OCI-LY7 (cell line): ENCODE data around the gene DNPH1. TPM values are rescaled to one million over a fixed set of nuclear protein-coding genes. Genes with fewer than 3 reads are reported as not detected.

ENCODE experiments used
- BruUV-seq: library from RNA; stranded (reverse); fragments of 400-500 nt; replicated peaks from 2 replicates; lab custom pipeline; 2021; lab: Mats Ljungman, UMichigan
- CTCF ChIA-PET: fragments of 300-600 bp; sonication (Branson Sonifier 250); formaldehyde crosslinking; loops from one replicate; lab custom pipeline; 2022; ENCODE audit warnings: antibody characterized with exemption; ENCODE audit not compliant: unreplicated experiment; lab: Charles Lee
- POLR2A ChIA-PET: fragments of 300-600 bp; sonication (Branson Sonifier 250); formaldehyde crosslinking; loops from one replicate; lab custom pipeline; 2022; ENCODE audit warnings: antibody characterized with exemption; lab: Charles Lee
- DNase-seq: peaks from one replicate; pipeline ENCODE4 v3.0.0-alpha.2; 2015; ENCODE audit warnings: low spot score
- H2AFZ ChIP-seq: fragments of 200-600 bp; sonication (generic), shearing (Covaris generic); 2 replicates; pipeline ENCODE4 v1.6.1; 2014; ENCODE audit warnings: mild to moderate bottlenecking, antibody characterized with exemption, low read length, moderate library complexity
- H3K27ac ChIP-seq: fragments of 200-600 bp; sonication (generic); 2 replicates; pipeline ENCODE4 v1.5.1; 2014; ENCODE audit warnings: mixed run types, low read depth, mild to moderate bottlenecking, moderate library complexity, low read length, inconsistent platforms; ENCODE audit not compliant: poor library complexity, severe bottlenecking
- H3K36me3 ChIP-seq: fragments of 200-600 bp; sonication (generic); 2 replicates; pipeline ENCODE4 v1.6.1; 2014; ENCODE audit warnings: mild to moderate bottlenecking, antibody characterized with exemption, low read length, moderate library complexity, mixed read lengths; ENCODE audit not compliant: insufficient read depth
- H3K4me1 ChIP-seq: fragments of 200-600 bp; sonication (generic); 2 replicates; pipeline ENCODE4 v1.5.1; 2014; ENCODE audit warnings: mild to moderate bottlenecking, low read length; ENCODE audit not compliant: insufficient read depth, poor library complexity, severe bottlenecking
- H3K4me2 ChIP-seq: fragments of 200-600 bp; sonication (generic); 2 replicates; pipeline ENCODE4 v1.6.1; 2014; ENCODE audit warnings: mild to moderate bottlenecking, low read length
- H3K4me3 ChIP-seq: fragments of 200-600 bp; sonication (generic); 2 replicates; pipeline ENCODE4 v1.5.1; 2014; ENCODE audit warnings: mild to moderate bottlenecking, low read depth, low read length; ENCODE audit not compliant: poor library complexity, severe bottlenecking
- H3K79me2 ChIP-seq: fragments of 200-600 bp; sonication (generic); 2 replicates; pipeline ENCODE4 v1.6.1; 2016; ENCODE audit warnings: low read depth, mild to moderate bottlenecking, low read length, moderate library complexity, mixed read lengths; ENCODE audit not compliant: insufficient read depth
- H3K9me2 ChIP-seq: fragments of 200-600 bp; sonication (generic); 2 replicates; pipeline ENCODE4 v1.6.1; 2016; ENCODE audit warnings: mild to moderate bottlenecking, low read length, mixed read lengths; ENCODE audit not compliant: insufficient read depth
- H3K9me3 ChIP-seq: fragments of 200-600 bp; sonication (generic); 2 replicates; pipeline ENCODE4 v1.6.1; 2014; ENCODE audit warnings: mild to moderate bottlenecking, mixed run types, low read length, mixed read lengths
- H4K20me1 ChIP-seq: fragments of 200-600 bp; sonication (generic); 2 replicates; pipeline ENCODE4 v1.6.1; 2014; ENCODE audit warnings: mild to moderate bottlenecking, antibody characterized with exemption, low read length, moderate library complexity, mixed read lengths; ENCODE audit not compliant: insufficient read depth
- EZH2phosphoT487 ChIP-seq: fragments of 200-600 bp; sonication (generic); IDR thresholded peaks from 2 replicates; pipeline ENCODE4 v1.6.1; 2018; ENCODE audit warnings: low read depth, borderline replicate concordance, mild to moderate bottlenecking, mixed run types, antibody characterized with exemption, low read length, moderate library complexity, mixed read lengths
- intact Hi-C: fragments of 100-400 bp; cut with micrococcal nuclease; formaldehyde crosslinking; loops from one replicate; pipeline ENCODE4 v1.10.0; 2022; ENCODE audit not compliant: unreplicated experiment
- total RNA-seq, 2 experiments: library from RNA; depleted of rRNA in 1 of 2; stranded (reverse); fragments of >200 nt in 1 of 2; shearing (Covaris generic) in 1 of 2; gene quantifications; 2 replicates each; pipeline ENCODE4 v1.2.3, GENCODE V29; 2014 to 2022
- TF ChIP-seq, protein P1 (sequence below): fragments of 200-600 bp; sonication (generic); conservative IDR thresholded peaks from 2 replicates; pipeline ENCODE4 v1.5.1; 2014; ENCODE audit warnings: mild to moderate bottlenecking, antibody characterized with exemption, low read length, moderate library complexity, mixed read lengths

Gene DNPH1
- total RNA-seq, 2 experiments from 2014 or later: 65.5 to 111 TPM

DNA sequence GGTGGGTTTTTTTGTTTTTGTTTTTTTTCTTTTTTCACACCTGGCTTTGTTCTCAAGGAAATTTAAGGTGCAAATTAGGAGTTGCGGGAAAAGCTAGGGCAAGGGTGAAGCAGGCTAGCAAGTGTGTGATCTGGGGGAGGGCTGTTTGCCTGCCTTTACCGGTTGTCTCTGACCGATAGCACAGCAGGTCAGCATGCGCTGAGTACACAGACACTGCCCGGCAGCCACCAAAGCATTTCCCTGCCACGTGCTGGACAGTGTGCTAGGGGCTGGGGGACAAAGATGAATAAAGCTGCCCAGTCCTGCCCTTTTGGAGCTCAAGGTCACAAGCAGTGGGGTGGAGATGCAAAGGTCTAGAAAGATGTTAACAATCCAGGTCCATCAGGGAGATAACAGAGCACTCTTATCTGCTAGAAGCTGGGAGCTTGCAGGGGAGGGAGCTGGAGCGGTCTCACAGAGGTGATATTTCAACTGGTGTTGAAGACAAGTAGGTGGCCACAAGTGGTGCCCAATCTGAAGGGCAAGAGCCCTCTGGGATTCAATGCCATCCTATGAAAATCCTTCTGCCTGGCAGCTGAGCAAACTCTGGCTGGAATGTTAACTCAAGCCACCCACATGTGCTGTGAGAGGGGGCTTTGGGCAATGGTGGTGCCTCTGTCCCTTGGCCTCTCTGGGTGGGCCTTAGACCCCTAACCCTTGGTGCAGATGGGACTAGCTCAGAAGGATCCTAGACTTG is 38.5 kb upstream of the DNPH1 start:
- H3K36me3 ChIP-seq: no peaks in the 10 kb centered on the region
- intact Hi-C loops: no loop called here
- no peak for TF ChIP-seq EZH2phosphoT487
- TF ChIP-seq, protein P1, sequence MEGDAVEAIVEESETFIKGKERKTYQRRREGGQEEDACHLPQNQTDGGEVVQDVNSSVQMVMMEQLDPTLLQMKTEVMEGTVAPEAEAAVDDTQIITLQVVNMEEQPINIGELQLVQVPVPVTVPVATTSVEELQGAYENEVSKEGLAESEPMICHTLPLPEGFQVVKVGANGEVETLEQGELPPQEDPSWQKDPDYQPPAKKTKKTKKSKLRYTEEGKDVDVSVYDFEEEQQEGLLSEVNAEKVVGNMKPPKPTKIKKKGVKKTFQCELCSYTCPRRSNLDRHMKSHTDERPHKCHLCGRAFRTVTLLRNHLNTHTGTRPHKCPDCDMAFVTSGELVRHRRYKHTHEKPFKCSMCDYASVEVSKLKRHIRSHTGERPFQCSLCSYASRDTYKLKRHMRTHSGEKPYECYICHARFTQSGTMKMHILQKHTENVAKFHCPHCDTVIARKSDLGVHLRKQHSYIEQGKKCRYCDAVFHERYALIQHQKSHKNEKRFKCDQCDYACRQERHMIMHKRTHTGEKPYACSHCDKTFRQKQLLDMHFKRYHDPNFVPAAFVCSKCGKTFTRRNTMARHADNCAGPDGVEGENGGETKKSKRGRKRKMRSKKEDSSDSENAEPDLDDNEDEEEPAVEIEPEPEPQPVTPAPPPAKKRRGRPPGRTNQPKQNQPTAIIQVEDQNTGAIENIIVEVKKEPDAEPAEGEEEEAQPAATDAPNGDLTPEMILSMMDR: no peak
- no peak overlapping the region for H3K27ac ChIP-seq
- H3K4me3 ChIP-seq: no peak overlapping the region
- ChIA-PET POLR2A (interaction anchor here (0.6 to 1.3 kb wide), 2 partner anchors 55 to 130 kb away, joined by 4 to 8 read pairs; no protein-coding TSS in a partner anchor), CTCF (no interaction called here)
- H4K20me1 ChIP-seq: no peaks in the 10 kb centered on the region
- H2AFZ ChIP-seq: no peak overlapping the region
- H3K79me2 ChIP-seq: no peaks in the 10 kb centered on the region
- H3K4me1 ChIP-seq: peaks cover 32% of the 10 kb centered on the region
- H3K4me2 ChIP-seq: no peak overlapping the region
- H3K9me3 ChIP-seq: no peaks in the 10 kb centered on the region
- no TSS peak for BruUV-seq
- no peaks in the 10 kb centered on the region for H3K9me2 ChIP-seq
- no peak for DNase-seq

DNA sequence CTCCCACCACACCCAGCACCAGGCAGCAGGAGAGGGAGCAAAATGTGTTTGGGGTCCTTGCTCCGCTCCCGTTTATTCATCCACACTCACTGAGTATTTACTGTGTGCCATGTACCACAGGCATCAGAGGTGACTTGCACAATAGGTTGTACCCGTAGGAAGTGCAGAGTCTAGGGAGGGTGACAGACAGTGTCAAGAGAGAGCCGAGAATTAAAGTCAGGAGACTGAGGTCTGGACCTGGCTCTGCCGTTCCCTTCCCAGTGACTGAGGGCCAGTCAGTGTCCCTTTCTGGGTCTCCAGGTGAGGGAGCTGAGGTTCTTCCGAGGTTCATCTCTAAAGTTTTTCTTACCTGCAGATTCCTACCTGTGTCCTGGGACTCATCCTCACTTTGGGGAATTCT is 36.3 kb upstream of the DNPH1 start:
- DNase-seq: no peak
- no peaks in the 10 kb centered on the region for H4K20me1 ChIP-seq
- TF ChIP-seq EZH2phosphoT487: no peak
- TF ChIP-seq, protein P1: no peak
- ChIA-PET POLR2A (interaction anchor here (0.5 kb wide), 1 partner anchor 78 kb away, joined by 5 read pairs; no protein-coding TSS in a partner anchor), CTCF (no interaction called here)
- no peaks in the 10 kb centered on the region for H3K79me2 ChIP-seq
- no TSS peak for BruUV-seq
- H2AFZ ChIP-seq: no peak overlapping the region
- no peak overlapping the region for H3K4me2 ChIP-seq
- no peaks in the 10 kb centered on the region for H3K9me2 ChIP-seq
- H3K4me3 ChIP-seq: no peak overlapping the region
- H3K4me1 ChIP-seq: peaks cover 17% of the 10 kb centered on the region
- no peaks in the 10 kb centered on the region for H3K36me3 ChIP-seq
- no peaks in the 10 kb centered on the region for H3K9me3 ChIP-seq
- H3K27ac ChIP-seq: no peak overlapping the region
- intact Hi-C loops: no loop called here

GRCh38 chr6:43264599-43265145 is 35.4 kb upstream of the DNPH1 start:
- POLR2A ChIA-PET: no interaction called here
- CTCF ChIA-PET: no interaction called here

More at GRCh38 chr6:43264599-43265145, 35.4 kb upstream of the DNPH1 start:
- Histone ChIP-seq H3K79me2 (no peaks in the 10 kb centered on the region), H2AFZ (no peak overlapping the region), H3K4me1 (peaks cover 8% of the 10 kb centered on the region), H3K9me2 (no peaks in the 10 kb centered on the region), H3K27ac (no peak overlapping the region), H3K9me3 (no peaks in the 10 kb centered on the region), H3K36me3 (no peaks in the 10 kb centered on the region), H3K4me3 (no peak overlapping the region), H4K20me1 (no peaks in the 10 kb centered on the region), H3K4me2 (no peak overlapping the region)
- TF ChIP-seq, protein P1: no peak
- no peak for TF ChIP-seq EZH2phosphoT487
- no TSS peak for BruUV-seq
- no peak for DNase-seq
- intact Hi-C loops: no loop called here
